ENCODE results near the gene MRI1. TPM values are rescaled to one million over a fixed set of nuclear protein-coding genes. Genes with fewer than 3 reads are reported as not detected.

Gene MRI1
- total and polyA plus RNA-seq, 2 donors (not counting 3 experiments of a cell fraction or from before 2014, with no cell fraction given) = 56.2 to 63.2 TPM

- no peaks in the 10 kb centered on the region for H3K27me3 ChIP-seq (ENCODE audit: control insufficient read depth in 2 of 2, insufficient read depth in 2 of 2, low read length in 2 of 2)
- no peak overlapping the region for H3K4me2 ChIP-seq (ENCODE audit: insufficient read depth, low read length)
- dilution Hi-C loops (cut with MboI; ENCODE audit: extremely low pct_ligation_motif_present, low sequenced_read_pairs) = no loop called here
- H3K4me1 ChIP-seq (ENCODE audit: control insufficient read depth, extremely low read depth, insufficient read depth, low read length) = no peaks in the 10 kb centered on the region
- no peaks in the 10 kb centered on the region for H3K9me1 ChIP-seq (replicated peaks; ENCODE audit: control insufficient read depth, extremely low read depth, insufficient read depth, low read length)
- BruUV-seq (replicated peaks) = no TSS peak
- no peaks in the 10 kb centered on the region for H3K9me3 ChIP-seq (replicated peaks; ENCODE audit: control insufficient read depth, insufficient read depth, low read length)
- no peak overlapping the region for H3K4me3 ChIP-seq (replicated peaks in 1 of 3; ENCODE audit: insufficient read depth in 1 of 3, low read depth in 1 of 3, low read length in 3 of 3)
- no peak overlapping the region for H3K27ac ChIP-seq (ENCODE audit: insufficient read depth, low read depth, low read length)
- no peaks in the 10 kb centered on the region for H3K79me2 ChIP-seq (ENCODE audit: control insufficient read depth, insufficient read depth, low read length)
- H4K20me1 ChIP-seq (replicated peaks; ENCODE audit: control insufficient read depth, extremely low read depth, insufficient read depth, low read length) = no peaks in the 10 kb centered on the region
- H3K36me3 ChIP-seq (ENCODE audit: control insufficient read depth in 2 of 2, extremely low read depth in 1 of 2, insufficient read depth in 2 of 2, low read length in 2 of 2) = peaks cover 7 to 41% of the 10 kb centered on the region in 2 experiments
- TF ChIP-seq JUN (IDR thresholded peaks at IDR 0.05; ENCODE audit: borderline replicate concordance, insufficient read depth, insufficient read length, low read depth) = no peak
- TF ChIP-seq GATA2 (IDR thresholded peaks at IDR 0.05; ENCODE audit: insufficient read depth, insufficient read length, low read depth, low read length) = no peak
- TF ChIP-seq, protein P1, sequence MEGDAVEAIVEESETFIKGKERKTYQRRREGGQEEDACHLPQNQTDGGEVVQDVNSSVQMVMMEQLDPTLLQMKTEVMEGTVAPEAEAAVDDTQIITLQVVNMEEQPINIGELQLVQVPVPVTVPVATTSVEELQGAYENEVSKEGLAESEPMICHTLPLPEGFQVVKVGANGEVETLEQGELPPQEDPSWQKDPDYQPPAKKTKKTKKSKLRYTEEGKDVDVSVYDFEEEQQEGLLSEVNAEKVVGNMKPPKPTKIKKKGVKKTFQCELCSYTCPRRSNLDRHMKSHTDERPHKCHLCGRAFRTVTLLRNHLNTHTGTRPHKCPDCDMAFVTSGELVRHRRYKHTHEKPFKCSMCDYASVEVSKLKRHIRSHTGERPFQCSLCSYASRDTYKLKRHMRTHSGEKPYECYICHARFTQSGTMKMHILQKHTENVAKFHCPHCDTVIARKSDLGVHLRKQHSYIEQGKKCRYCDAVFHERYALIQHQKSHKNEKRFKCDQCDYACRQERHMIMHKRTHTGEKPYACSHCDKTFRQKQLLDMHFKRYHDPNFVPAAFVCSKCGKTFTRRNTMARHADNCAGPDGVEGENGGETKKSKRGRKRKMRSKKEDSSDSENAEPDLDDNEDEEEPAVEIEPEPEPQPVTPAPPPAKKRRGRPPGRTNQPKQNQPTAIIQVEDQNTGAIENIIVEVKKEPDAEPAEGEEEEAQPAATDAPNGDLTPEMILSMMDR (IDR thresholded peaks at IDR 0.05; ENCODE audit: extremely low read depth in 1 of 2, insufficient read depth in 1 of 2, low read depth in 1 of 2, low read length in 2 of 2) = no peak
- TF ChIP-seq MYC (IDR thresholded peaks at IDR 0.05; ENCODE audit: low read depth, low read length) = no peak
- TF ChIP-seq EZH2 (IDR thresholded peaks at IDR 0.05; ENCODE audit: borderline replicate concordance, low read depth, low read length, severe bottlenecking) = no peak
- TF ChIP-seq POLR2AphosphoS5 (IDR thresholded peaks at IDR 0.05; ENCODE audit: insufficient read depth, low read depth, low read length) = no peak
- TF ChIP-seq MAX (IDR thresholded peaks at IDR 0.05; ENCODE audit: insufficient read depth, insufficient read length) = no peak
- no peak for TF ChIP-seq POLR2A (IDR thresholded peaks at IDR 0.05; ENCODE audit: low read depth, low read length)
- TF ChIP-seq FOS (IDR thresholded peaks at IDR 0.05; ENCODE audit: borderline replicate concordance, insufficient read depth, low read length) = no peak
- DNase-seq (ENCODE audit: low read depth, low spot score) (no peak), FAIRE-seq (no peak)
- H2AFZ ChIP-seq (ENCODE audit: low read depth, low read length) = no peak overlapping the region
- H3K9ac ChIP-seq (replicated peaks; ENCODE audit: extremely low read depth, insufficient read depth, low read length) = no peak overlapping the region
- intact Hi-C loops (cut with micrococcal nuclease) = no loop called here
- ChIA-PET POLR2A (no interaction called here), CTCF (interaction anchor here (0.6 kb wide), 1 partner anchor 10 kb away, joined by 3 read pairs; no protein-coding TSS in a partner anchor)
Measured at GRCh38 chr19:13813147-13813546, 48.8 kb downstream of the MRI1 start.

Data from endothelial cell of umbilical vein (primary cell).